Muscle layer of colon (tissue), 2 donors: ENCODE data around the gene MPRIP.
A peak's percentile ranks its signal among the peaks of the same experiment; 100 is the strongest.

ENCODE experiments used
- H3K27ac ChIP-seq: one replicate; pipeline ENCODE4 v1.7.0; 2013; ENCODE audit warnings: low read depth, mild to moderate bottlenecking, low read length, moderate library complexity
- H3K27me3 ChIP-seq, 2 donors: one replicate each; pipeline ENCODE4 v1.7.0; 2013; ENCODE audit warnings: low read length in 2 of 2, mild to moderate bottlenecking in 2 of 2; ENCODE audit not compliant: insufficient read depth in 2 of 2, control insufficient read depth in 1 of 2
- H3K36me3 ChIP-seq: one replicate; pipeline ENCODE4 v1.7.0; 2013; ENCODE audit warnings: mild to moderate bottlenecking, low read length; ENCODE audit not compliant: insufficient read depth
- H3K4me1 ChIP-seq: one replicate; pipeline ENCODE4 v1.7.0; 2013; ENCODE audit warnings: mild to moderate bottlenecking, low read length; ENCODE audit not compliant: insufficient read depth
- H3K4me3 ChIP-seq, 2 donors: one replicate each; pipeline ENCODE4 v1.7.0; 2013; ENCODE audit warnings: low read length in 2 of 2, low read depth in 1 of 2, mild to moderate bottlenecking in 1 of 2, moderate library complexity in 1 of 2
- H3K9ac ChIP-seq: one replicate; pipeline ENCODE4 v1.7.0; 2013; ENCODE audit warnings: low read length
- H3K9me3 ChIP-seq: one replicate; pipeline ENCODE4 v1.7.0; 2013; ENCODE audit warnings: mild to moderate bottlenecking, low read length
- donor health status: abdominal sarcoma.
- donor health status: Adenocarcinoma of cecum.

The MPRIP gene

DNA sequence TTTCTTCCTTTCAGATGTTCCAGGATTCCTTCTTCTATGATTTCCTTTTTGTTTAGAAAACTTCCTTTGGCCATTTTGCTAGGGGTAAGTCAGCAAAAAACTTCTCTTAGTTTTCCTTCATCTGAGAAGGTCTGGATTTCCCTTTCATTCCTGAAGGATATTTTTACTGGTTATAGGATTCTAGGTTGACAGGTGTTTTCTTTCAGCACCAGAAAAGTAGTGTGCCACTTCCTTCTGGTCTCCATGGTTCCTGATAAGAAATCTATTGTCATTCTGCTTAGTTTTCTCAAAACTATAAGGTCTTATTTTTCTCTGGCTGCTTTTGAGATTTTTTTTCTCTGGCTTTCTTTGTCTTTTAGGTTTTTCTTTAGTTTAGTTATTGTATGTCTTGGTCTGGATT lies 27.6 kb downstream of the MPRIP start:
- no peak overlapping the region for H3K9ac ChIP-seq
- peaks cover 15% of the 10 kb centered on the region for H3K4me1 ChIP-seq
- no peaks in the 10 kb centered on the region for H3K9me3 ChIP-seq
- H3K4me3 ChIP-seq: no peak overlapping the region
- no peak overlapping the region for H3K27ac ChIP-seq
- H3K27me3 ChIP-seq: no peaks in the 10 kb centered on the region
- peaks cover 7% of the 10 kb centered on the region for H3K36me3 ChIP-seq

DNA sequence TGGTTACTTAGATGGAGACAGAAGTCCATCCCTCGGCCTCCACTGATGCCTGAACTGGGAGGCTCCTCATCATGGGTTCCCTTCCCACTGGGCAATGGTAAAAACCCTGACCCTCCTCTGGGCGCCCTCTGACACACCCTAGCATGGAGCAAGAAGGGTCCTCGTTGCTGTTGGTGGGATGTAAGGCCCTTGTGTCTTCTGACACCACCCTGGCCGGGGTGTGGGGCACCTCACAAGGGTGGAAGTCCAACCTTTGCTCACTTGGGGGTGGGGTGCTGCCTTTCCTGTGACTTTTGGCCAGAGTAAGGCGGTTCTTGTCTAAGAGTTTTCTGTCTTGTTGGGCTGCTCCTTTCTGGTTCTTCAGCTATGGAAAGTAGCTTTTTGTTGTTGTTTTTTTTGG lies 28.7 kb downstream of the MPRIP start:
- Histone ChIP-seq H3K4me3 (no peak overlapping the region), H3K9ac (no peak overlapping the region), H3K9me3 (no peaks in the 10 kb centered on the region), H3K36me3 (peaks cover 7% of the 10 kb centered on the region), H3K27me3 (no peaks in the 10 kb centered on the region), H3K27ac (no peak overlapping the region), H3K4me1 (peaks cover 26% of the 10 kb centered on the region)

DNA sequence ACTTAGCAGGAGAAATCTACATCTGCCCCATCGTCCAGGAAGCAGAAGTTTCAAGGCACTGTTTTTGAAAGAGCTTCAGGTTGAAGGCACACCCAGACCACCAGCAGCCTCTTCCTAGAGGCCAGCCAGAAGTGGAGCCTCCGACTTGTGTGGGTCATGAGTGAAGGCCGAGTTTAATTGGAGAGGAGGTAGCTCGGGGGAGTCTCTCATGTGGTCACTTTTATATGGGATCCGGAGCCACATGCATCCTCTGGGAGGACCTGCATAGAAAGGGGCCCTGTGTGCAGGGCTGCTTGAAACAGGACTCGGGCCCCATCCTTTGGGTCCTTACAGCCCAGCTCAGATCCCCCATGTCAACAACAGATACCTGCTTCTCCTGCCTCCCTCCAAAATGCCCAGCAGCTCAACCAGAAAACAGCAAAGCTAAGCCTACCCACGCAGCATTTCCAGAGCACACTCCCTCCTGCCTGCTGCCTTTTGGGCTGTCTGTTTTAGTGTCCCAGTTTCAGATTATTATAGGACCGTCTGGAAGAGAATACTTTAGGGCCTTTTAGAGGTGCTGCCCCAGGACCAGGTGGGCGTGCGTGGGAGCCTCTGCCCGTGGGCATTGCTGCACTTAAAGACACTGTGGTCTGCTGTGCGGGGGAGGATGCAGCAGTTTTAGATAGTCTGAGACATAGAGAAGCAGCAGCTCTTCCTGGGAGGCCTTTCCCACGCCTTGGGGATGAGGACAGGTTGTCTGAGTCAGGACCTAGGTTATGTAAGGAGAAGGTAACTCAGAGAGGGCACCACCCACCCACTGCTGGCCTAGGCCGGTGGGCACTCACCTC lies 29.5 kb downstream of the MPRIP start:
- Histone ChIP-seq H3K36me3 (peaks cover 7% of the 10 kb centered on the region), H3K4me3 (no peak overlapping the region), H3K9ac (no peak overlapping the region), H3K27me3 (no peaks in the 10 kb centered on the region), H3K4me1 (peaks cover 31% of the 10 kb centered on the region), H3K27ac (no peak overlapping the region), H3K9me3 (no peaks in the 10 kb centered on the region)

DNA sequence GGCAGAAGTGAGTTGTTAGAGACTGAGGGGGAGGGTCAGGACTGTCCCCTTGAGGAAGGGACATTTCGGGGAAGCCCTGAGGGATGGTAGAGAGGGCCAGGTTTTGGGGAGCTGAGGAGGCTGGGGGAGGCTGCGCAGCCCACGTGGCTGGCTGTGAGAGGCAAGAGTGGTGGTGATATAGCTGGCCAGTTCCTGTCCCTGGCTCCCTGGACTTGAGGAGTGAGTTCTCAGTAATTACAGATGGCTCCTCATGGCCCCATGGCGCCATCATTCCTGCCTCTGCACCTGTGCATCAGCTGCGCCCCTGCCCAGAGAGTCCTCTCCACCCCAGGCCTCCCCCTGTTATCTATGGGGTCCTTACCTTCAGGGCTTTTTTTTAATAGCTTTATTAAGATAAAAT lies 30.3 kb downstream of the MPRIP start:
- no peak overlapping the region for H3K4me3 ChIP-seq
- H3K9me3 ChIP-seq: no peaks in the 10 kb centered on the region
- no peaks in the 10 kb centered on the region for H3K27me3 ChIP-seq
- H3K4me1 ChIP-seq: peaks cover 31% of the 10 kb centered on the region
- H3K27ac ChIP-seq: no peak overlapping the region
- H3K36me3 ChIP-seq: peaks cover 13% of the 10 kb centered on the region
- no peak overlapping the region for H3K9ac ChIP-seq

DNA sequence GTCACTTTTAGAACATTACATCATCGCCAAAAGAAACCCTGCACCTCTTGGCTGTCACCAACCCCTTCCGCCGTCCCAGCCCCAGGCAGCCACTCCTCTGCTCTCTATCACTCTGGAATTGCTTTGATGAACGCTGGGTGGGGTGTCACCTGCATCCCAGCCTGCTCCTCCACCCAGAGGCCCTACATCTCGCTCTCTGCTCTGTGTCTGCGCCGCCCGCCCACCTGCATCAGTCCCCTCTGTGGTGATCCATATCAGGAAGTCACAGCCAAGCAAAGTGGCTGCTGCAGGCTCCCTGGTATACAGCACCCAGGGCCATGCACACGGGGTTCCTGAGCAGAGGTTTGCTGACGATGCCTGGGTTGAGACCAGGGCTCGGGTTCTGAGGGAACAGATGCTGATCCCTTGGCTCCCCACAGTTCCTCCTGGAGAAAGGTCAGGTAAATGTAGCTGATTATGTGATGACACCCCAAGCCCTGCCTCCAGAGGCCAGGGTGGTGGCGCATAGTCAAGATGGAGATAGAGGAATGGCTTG lies 30.8 kb downstream of the MPRIP start:
- Histone ChIP-seq H3K27ac (no peak overlapping the region), H3K36me3 (peaks cover 19% of the 10 kb centered on the region), H3K4me1 (peaks cover 31% of the 10 kb centered on the region), H3K9me3 (no peaks in the 10 kb centered on the region), H3K4me3 (no peak overlapping the region), H3K9ac (no peak overlapping the region), H3K27me3 (no peaks in the 10 kb centered on the region)

DNA sequence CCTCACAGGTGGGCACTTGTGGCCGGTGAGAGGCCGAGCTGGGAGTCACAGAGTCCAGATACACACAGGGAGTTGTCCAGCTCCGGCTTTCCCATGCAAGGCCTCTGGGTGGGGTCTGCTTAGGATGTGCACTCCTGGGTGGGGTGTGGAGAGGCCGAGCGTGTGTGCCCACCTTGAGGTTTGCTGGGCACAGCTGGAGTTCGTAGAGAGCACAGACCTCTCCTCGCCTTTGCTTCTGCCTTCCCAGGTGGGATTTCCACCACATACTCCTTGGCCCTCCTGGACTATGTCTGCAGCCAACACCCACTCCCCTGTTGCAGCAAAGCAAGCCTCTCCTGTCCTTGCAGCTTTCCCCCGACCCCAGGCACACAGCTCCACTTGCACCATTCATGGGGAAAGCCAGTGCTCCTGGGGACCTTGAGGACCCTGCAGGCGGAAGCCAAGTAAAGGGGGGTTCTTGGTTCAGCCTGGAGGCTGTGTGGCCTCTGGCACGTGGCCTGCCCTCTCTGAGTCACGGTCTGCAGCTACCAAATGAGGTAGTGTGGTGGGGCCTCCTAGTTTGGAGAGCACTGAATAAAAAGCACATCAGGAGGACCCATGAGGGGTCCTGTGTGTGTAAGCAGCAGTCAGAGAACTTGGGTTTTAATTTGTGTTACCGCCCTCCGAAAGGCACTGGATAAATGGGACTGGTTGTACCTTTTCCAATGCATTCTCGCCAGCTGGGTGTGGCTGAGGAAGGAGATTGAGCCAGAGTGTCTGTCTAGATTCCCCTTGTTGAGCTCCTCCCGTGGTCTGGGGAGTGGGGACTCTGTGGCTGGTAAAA lies 31.5 kb downstream of the MPRIP start:
- no peak overlapping the region for H3K9ac ChIP-seq
- no peak overlapping the region for H3K4me3 ChIP-seq
- H3K27me3 ChIP-seq: no peaks in the 10 kb centered on the region
- peaks cover 20% of the 10 kb centered on the region for H3K36me3 ChIP-seq
- H3K4me1 ChIP-seq: peaks cover 33% of the 10 kb centered on the region
- H3K9me3 ChIP-seq: no peaks in the 10 kb centered on the region
- H3K27ac ChIP-seq: no peak overlapping the region

DNA sequence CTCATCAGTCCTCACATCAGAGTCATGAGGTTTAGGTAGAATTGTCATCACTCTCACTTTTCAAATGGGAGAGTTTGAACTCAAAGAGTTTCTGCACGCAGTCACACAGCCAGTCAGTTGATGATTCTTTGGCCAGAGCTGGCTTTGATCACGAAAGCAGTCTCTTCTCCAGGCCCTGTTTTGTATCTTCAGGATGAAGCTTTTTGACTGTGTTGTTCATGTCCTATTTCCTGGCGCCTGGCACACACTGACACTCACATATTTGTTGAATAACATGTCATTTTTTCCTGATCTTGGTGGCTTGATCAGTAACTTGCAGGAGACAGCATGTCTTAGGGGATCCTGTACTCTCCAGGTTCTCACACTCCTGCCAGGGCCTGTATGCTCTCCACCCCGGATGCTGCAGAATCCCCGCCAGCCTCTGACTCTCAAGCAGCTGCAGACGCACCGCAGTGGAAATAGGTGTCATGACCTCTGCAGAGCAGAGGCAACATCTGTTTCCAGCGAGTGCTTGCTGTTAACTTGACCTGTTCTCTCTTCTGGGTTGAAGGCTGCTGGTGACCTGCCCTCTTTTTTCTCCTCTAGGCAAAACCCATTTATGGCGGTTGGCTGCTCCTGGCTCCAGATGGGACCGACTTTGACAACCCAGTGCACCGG lies 33.0 kb downstream of the MPRIP start:
- H3K36me3 ChIP-seq: peaks cover 20% of the 10 kb centered on the region
- H3K27me3 ChIP-seq: no peaks in the 10 kb centered on the region
- H3K9ac ChIP-seq: no peak overlapping the region
- H3K9me3 ChIP-seq: no peaks in the 10 kb centered on the region
- H3K4me3 ChIP-seq: no peak overlapping the region
- peak overlapping the region; percentile 5 for H3K27ac ChIP-seq
- peaks cover 47% of the 10 kb centered on the region for H3K4me1 ChIP-seq

DNA sequence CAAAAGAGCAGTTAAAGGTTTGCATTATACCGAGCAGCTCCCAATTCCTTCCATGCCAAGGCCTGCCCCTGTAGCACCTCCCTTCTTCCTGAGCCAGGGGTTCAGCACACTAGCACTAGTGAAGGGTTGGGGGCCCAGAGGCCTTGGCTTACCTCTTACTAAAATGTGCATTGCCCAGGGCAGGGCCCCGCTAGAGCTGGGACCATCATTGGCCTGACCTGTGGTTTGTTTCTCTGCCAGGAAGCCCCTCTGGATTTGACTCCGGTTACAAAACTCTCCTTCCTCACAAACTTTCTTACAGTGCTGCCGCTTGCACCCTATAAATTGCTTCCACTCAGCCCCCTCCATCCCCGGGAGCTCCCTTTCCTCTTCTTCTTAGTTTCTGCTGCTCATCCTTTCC lies 33.8 kb downstream of the MPRIP start:
- H3K36me3 ChIP-seq: peaks cover 20% of the 10 kb centered on the region
- no peaks in the 10 kb centered on the region for H3K27me3 ChIP-seq
- peak overlapping the region; percentile 5 for H3K27ac ChIP-seq
- H3K4me1 ChIP-seq: peaks cover 50% of the 10 kb centered on the region
- H3K9me3 ChIP-seq: no peaks in the 10 kb centered on the region
- no peak overlapping the region for H3K4me3 ChIP-seq
- H3K9ac ChIP-seq: no peak overlapping the region

DNA sequence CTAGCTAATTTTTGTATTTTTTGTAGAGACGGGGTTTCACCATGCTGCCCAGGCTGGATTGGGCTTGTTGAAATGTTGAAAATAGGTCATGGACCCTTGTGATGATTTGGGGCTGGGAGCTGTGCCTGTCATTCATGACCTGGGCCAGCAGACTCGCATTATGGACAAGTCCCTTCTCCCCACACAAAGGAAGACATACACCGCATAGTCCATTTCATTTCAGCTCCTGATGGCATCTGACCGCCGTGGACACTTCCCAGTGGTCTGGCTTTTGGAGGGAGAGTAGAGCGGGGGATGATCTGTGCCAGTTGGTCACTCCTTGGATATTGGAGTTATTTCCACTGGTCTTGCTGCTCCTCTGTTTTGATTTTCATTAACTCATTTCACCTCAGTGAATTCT lies 34.8 kb downstream of the MPRIP start:
- no peak overlapping the region for H3K4me3 ChIP-seq
- no peaks in the 10 kb centered on the region for H3K9me3 ChIP-seq
- H3K27ac ChIP-seq: no peak overlapping the region
- H3K36me3 ChIP-seq: peaks cover 13% of the 10 kb centered on the region
- H3K9ac ChIP-seq: no peak overlapping the region
- H3K27me3 ChIP-seq: no peaks in the 10 kb centered on the region
- H3K4me1 ChIP-seq: peaks cover 50% of the 10 kb centered on the region

DNA sequence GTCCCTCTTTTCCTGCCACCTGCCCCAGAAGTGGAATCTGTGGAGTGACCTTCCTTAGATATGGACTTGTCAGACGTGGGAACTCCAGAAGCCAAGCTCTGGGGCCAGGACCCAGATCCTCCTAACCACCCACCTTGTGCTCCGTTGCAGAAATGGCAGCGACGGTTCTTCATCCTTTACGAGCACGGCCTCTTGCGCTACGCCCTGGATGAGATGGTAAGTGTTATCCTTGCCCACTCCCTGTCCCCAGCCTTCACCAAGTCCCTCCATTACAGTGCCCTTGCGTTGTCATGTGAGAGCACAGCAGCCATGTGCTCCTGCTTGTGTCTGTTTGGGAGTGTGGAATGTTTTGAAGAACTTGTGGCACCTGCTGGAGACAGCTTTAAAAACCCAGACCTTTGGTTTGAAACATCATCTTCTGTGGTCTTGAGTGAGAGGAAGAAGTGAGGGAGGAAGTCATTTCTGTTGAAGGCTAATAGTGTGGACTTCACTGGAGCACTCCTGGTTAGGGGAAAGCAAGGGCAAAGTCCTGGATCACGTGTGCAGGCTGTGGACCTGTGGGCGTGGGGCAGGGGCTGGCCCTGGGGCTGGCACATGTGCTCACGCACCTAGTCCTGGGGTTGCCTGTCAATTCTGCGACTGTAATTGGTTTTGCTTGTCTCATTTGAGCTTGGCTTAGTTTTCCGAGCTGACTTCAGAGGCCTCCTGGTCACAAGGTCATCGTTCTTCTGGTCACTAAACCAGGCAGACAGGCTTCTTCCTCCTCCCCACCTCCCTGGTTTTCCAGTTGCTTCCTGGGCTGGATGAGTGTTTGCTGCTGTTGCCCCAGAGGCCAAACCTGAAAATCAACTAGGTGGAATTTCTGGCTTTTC lies 35.8 kb downstream of the MPRIP start:
- no peak overlapping the region for H3K9ac ChIP-seq
- no peak overlapping the region for H3K27ac ChIP-seq
- no peaks in the 10 kb centered on the region for H3K27me3 ChIP-seq
- H3K4me3 ChIP-seq: no peak overlapping the region
- H3K4me1 ChIP-seq: peaks cover 50% of the 10 kb centered on the region
- peaks cover 19% of the 10 kb centered on the region for H3K36me3 ChIP-seq
- no peaks in the 10 kb centered on the region for H3K9me3 ChIP-seq
